Ishikawa (cell line): ENCODE results near the gene NME2.

ENCODE experiments used
- CEBPB ChIP-seq: IDR thresholded peaks from 2 replicates; pipeline ENCODE4 v1.6.1; 2012
- CREB1 ChIP-seq: IDR thresholded peaks from 2 replicates; pipeline ENCODE4 v1.6.1; 2012; ENCODE audit warnings: low read depth
- EP300 ChIP-seq: IDR thresholded peaks from 2 replicates; pipeline ENCODE4 v1.6.1; 2012; ENCODE audit warnings: borderline replicate concordance
- FOXM1 ChIP-seq: IDR thresholded peaks from 2 replicates; pipeline ENCODE4 v1.6.1; 2012; ENCODE audit warnings: low read depth, borderline replicate concordance
- MAX ChIP-seq: IDR thresholded peaks from 2 replicates; pipeline ENCODE4 v1.6.1; 2012
- RAD21 ChIP-seq: IDR thresholded peaks from 2 replicates; pipeline ENCODE4 v1.6.1; 2012; ENCODE audit warnings: low read depth
- TAF1 ChIP-seq: IDR thresholded peaks from 2 replicates; pipeline ENCODE4 v1.6.1; 2012; ENCODE audit warnings: low read depth, mild to moderate bottlenecking
- TCF12 ChIP-seq: IDR thresholded peaks from 2 replicates; pipeline ENCODE4 v1.6.1; 2012; ENCODE audit warnings: low read depth
- TEAD4 ChIP-seq: IDR thresholded peaks from 2 replicates; pipeline ENCODE4 v1.6.1; 2012
- ZBTB7A ChIP-seq: IDR thresholded peaks from 2 replicates; pipeline ENCODE4 v1.6.1; 2012; ENCODE audit warnings: low read depth
- TF ChIP-seq, protein P1 (sequence below): IDR thresholded peaks from 2 replicates; pipeline ENCODE4 v1.6.1; 2012; ENCODE audit warnings: low read depth, mild to moderate bottlenecking

DNA sequence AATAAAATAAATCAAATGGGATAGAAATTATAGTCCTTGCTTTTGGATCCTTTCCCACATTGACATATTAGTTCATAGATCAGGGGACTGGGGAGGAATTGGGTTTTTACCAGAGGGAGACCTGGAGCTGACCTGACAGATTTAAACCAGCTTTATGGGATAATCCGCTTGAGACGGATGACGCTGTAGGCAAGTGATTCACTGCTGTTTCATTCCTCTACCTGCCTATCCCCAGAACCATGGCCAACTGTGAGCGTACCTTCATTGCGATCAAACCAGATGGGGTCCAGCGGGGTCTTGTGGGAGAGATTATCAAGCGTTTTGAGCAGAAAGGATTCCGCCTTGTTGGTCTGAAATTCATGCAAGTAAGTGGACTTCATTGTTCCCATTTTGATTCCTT lies 10.8 kb upstream of the NME2 start:
- TF ChIP-seq TCF12 (no peak), CREB1 (no peak), FOXM1 (no peak), CEBPB (no peak), EP300 (no peak), ZBTB7A (no peak), RAD21 (no peak), MAX (no peak), TAF1 (no peak), TEAD4 (no peak)
- TF ChIP-seq, protein P1, sequence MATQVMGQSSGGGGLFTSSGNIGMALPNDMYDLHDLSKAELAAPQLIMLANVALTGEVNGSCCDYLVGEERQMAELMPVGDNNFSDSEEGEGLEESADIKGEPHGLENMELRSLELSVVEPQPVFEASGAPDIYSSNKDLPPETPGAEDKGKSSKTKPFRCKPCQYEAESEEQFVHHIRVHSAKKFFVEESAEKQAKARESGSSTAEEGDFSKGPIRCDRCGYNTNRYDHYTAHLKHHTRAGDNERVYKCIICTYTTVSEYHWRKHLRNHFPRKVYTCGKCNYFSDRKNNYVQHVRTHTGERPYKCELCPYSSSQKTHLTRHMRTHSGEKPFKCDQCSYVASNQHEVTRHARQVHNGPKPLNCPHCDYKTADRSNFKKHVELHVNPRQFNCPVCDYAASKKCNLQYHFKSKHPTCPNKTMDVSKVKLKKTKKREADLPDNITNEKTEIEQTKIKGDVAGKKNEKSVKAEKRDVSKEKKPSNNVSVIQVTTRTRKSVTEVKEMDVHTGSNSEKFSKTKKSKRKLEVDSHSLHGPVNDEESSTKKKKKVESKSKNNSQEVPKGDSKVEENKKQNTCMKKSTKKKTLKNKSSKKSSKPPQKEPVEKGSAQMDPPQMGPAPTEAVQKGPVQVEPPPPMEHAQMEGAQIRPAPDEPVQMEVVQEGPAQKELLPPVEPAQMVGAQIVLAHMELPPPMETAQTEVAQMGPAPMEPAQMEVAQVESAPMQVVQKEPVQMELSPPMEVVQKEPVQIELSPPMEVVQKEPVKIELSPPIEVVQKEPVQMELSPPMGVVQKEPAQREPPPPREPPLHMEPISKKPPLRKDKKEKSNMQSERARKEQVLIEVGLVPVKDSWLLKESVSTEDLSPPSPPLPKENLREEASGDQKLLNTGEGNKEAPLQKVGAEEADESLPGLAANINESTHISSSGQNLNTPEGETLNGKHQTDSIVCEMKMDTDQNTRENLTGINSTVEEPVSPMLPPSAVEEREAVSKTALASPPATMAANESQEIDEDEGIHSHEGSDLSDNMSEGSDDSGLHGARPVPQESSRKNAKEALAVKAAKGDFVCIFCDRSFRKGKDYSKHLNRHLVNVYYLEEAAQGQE, result no peak
